ENCODE measurements around the gene PLCXD1.
"Not testable (repeated sequence)": the region's sequence is repeated elsewhere in the genome, so short reads cannot be mapped to it uniquely, and the experiment has no call there.

PLCXD1 gene

DNA sequence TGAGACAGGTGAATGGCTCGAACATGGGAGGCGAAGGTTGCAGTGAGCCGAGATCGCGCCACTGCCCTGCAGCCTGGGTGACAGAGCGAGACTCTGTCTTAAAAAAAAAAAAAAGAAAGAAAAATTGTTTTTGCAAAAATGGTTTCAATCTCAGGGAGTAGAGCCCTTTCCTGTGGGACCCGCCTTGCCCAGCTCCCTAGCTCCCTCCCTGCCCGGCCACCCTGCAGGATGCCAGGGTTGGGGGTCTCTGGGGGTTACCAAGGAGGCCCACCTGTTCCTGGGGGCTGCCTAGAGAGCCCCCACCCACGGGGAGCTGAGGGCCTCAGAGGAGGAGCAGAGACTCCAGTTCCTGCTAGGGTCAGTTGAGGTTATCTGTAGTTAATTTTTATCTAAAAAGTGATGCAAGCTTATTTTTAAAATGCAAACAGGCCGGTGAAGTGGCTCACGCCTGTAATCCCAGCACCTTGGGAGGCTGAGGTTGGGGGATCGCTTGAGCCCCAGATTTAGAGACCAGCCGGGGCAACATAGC lies 18.7 kb upstream of the PLCXD1 start:
- no peak for DNase-seq (ENCODE audit: low read depth in 2 of 3, low spot score in 2 of 3)

GRCh38 chrX:264006-264405 lies 17.2 kb upstream of the PLCXD1 start:
- not testable (repeated sequence) for DNase-seq (ENCODE audit: low read depth in 2 of 3, low spot score in 2 of 3)

- DNase-seq (ENCODE audit: low read depth in 2 of 3, low spot score in 2 of 3), result no peak
Measured at GRCh38 chrX:264634-265455, 16.3 kb upstream of the PLCXD1 start.

DNA sequence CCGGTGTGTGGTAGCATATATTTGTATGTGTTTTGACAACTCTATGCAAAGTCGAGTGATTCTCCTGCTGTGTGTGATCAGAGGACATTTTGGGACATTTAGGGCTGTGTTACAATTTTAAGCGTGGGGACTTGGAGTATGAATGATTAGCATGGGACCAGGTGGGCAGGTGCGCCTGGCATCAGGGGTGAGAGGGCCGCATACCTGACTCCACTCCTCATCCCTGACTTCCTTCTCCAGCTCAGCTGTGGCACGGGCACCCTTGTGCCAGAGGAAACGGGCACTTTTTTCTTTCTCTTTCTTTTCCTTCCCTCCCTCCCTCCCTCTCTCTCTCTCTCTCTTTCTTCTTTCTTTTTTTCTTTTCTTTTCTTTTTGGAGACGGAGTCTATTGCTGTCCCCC lies 15.7 kb upstream of the PLCXD1 start:
- DNase-seq (ENCODE audit: low read depth in 2 of 3, low spot score in 2 of 3), result no peak

GRCh38 chrX:267771-268261 lies 13.4 kb upstream of the PLCXD1 start:
- DNase-seq (ENCODE audit: low read depth in 2 of 3, low spot score in 2 of 3), result no peak

DNA sequence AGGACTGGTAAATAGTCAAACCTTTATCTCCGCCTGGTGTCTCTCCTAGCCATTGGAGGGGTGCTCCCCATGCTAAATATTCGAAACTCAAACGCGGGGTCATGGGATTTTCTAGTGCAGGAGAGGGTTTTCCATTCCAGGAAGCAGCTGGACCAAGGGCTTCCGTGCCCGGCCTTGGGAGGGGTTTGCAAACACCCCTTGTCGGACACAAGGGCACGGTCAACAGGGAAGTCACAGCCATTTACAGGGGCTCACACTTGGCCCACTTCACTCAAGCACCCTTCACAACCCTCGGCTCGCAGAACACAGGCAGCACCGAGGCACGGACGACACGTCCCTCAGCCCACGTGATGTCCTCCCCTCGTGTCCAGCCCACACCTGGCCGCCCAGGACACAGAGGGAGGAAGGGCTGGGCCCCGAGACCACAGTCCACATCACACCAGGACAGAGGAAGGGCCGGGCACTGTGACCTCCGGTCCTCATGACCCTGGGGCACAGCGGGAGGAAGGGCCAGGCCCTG lies 10.3 kb upstream of the PLCXD1 start:
- DNase-seq (ENCODE audit: low read depth in 2 of 3, low spot score in 2 of 3), result no peak

- no peak for DNase-seq (ENCODE audit: low read depth in 2 of 3, low spot score in 2 of 3)
Measured at GRCh38 chrX:274904-275475, 6.2 kb upstream of the PLCXD1 start.

DNA sequence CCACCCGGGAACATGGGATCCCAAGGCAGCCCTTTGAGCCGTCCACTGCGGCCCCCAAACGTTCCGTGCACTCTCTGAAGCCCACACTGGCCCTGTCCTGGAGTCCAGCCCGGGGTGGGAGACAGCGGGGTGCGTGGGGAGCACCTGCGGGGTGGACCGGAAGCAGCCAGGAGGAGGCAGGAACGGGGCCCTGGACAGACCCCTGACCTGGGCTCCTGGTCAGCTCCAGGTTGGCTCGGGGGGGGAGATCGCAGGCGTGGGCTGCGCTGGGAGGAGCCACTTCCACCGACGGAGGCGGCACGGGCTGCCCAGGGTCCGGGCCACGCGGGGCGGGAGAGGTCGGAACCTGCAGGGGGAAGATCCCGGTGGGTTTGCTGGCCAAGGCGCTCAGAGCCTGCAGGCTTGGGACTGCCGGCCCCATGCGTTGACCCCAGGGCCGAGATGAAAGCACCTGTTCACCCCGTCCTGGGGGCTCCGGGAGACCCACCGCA lies 5.7 kb upstream of the PLCXD1 start:
- no peak for DNase-seq (ENCODE audit: low read depth in 2 of 3, low spot score in 2 of 3)

DNA sequence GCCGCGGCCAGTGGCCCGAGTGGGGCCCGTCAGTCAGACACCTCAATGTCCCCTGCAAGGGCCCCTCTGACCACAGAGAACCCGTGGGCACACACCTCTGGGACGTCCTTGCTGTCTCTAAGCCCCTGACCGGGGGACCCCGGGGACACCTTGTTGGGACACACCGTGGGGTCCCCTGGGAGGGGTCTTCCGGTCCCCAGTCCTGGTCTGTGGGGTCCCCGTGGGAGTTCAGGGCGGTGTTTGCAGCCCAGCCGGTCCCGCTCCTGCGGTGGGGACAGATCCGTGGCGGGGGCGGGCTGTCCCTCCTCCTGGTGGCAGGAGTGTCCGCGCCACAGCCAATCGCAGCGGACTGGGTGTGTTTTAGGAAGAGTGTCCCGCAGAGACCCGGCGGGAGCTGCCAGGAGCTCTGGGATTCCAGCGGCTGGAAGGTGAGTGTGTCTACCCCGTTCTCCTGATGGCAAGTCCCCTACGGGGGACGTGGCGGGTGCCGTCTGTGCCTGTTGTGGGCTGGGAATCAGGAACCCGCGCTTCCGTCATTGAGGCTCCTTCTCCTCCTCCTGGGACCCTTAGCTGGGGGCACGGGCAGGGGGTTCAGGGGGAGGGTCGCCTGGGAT lies 5.1 kb upstream of the PLCXD1 start:
- DNase-seq (ENCODE audit: low read depth in 2 of 3, low spot score in 2 of 3), result peak in 1 of 3 experiments; percentile 29

DNA sequence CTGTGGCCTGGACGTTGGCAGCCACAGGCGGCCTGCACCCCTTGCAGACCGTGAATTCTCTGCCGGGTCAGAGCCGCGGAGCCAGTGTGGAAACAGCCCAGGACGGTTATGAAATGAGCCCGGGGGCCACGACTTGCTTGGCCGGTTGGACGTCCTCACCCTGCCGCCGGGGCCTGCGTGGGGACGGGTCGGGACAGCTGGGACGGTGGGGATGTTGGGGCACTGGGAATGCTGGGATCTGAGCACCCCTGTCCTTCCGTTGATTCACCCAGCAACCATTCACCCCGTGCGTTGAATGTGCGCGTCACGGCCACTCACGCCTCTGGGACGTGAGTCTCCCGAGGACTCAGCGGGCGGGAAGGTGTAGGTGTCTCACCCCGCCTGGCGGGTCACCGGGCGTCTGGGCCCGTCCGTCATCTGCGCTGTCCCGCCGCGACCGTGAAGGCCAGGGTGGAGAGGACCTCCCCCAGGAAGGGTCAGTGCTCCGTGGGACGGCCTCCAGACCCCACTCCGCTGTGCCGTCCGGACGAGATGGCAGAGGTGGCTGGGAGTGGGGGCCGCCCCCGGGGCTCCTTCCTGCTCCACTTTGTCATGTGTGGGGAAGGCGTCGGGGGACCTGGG lies 4.5 kb upstream of the PLCXD1 start:
- no peak for DNase-seq (ENCODE audit: low read depth in 2 of 3, low spot score in 2 of 3)

GRCh38 chrX:279757-280604 lies 1.2 kb upstream of the PLCXD1 start:
- not testable (repeated sequence) for DNase-seq (ENCODE audit: low read depth in 2 of 3, low spot score in 2 of 3)

DNA sequence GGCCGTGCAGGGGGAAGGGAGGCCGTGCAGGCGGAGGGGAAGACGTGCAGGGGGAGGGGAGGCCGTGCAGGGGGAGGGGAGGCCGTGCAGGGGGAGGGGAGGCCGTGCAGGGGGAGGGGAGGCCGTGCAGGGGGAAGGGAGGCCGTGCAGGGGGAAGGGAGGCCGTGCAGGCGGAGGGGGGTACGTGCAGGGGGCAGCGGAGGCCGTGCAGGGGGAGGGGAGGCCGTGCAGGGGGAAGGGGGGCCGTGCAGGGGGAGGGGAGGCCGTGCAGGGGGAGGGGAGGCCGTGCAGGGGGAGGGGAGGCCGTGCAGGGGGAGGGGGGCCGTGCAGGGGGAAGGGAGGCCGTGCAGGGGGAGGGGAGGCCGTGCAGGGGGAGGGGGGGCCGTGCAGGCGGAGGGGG lies 459 bp upstream of the PLCXD1 start:
- not testable (repeated sequence) for DNase-seq (ENCODE audit: low read depth in 2 of 3, low spot score in 2 of 3)

DNA sequence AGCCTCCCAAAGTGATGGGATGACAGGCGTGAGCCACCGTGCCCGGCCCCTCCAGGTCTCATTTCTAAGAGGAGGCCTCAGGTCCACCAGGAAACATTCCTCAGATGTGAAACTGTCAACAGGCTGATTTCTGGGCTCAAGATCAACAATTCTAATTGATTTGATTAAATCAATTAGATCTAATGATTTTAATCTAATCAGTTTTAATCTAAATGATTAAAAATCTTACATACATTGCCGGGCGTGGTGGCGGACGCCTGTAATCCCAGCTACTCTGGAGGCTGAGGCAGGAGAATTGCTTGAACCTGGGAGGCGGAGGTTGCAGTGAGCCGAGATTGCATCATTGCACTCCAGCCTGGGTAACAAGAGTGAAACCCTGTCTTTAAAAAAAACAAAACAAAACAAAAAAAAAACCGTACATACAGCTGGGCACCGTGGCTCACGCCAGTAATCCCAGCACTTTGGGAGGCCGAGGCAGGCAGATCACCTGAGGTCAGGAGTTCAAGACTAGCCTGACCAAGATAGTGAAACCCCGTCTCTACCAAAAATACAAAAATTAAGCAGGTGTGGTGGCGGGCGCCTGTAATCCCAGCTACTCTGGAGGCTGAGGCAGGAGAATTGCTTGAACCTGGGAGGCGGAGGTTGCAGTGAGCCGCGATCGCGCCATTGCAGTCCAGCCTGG lies 960 bp downstream of the PLCXD1 start:
- not testable (repeated sequence) for DNase-seq (ENCODE audit: low read depth in 2 of 3, low spot score in 2 of 3)

- peak; percentile 61 to 83 (median 74) for DNase-seq (ENCODE audit: low read depth in 2 of 3, low spot score in 2 of 3)
Measured at GRCh38 chrX:283115-283845, 2.1 kb downstream of the PLCXD1 start.

DNA sequence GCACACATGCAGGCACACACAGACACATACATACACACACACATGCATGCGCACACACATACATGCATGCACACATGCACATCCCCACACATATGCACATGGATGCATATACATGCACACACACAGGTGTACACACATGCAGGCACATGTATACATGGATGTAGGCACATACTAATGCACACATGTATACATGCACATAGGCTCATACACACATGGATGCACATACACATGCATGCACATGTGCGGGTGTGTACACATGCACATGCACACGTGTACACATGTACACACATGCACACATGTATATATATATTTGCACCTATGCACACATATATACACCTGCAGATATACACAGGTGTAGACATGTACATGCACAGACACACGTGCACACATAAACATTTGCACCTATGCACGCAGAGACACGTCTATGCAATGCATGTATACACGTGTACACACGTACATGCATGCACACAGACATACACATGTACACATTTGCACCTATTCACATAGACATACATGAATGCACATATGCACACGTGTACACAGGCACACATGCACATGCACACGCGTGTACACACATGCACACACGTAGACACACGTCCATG lies 4.0 kb downstream of the PLCXD1 start:
- no peak for DNase-seq (ENCODE audit: low read depth in 2 of 3, low spot score in 2 of 3)

DNA sequence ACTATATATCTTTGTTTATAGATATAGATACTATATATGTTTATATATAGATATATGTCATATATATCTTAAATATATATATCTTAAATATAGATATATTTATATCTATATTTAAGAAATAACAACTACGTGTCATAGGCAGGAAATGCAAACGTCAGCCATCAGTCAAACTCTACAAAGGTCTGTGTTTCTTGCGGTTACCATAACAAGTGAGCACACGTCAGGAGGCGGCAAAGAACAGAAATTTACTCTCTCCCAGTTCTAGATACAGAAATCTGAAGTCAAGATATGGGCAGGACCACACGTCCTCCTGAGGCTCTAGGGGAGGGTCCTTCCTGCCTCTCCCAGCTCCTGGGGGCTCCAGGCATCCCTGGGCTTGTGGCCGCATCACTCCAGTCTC lies 6.5 kb downstream of the PLCXD1 start:
- DNase-seq (ENCODE audit: low read depth in 2 of 3, low spot score in 2 of 3), result no peak

DNA sequence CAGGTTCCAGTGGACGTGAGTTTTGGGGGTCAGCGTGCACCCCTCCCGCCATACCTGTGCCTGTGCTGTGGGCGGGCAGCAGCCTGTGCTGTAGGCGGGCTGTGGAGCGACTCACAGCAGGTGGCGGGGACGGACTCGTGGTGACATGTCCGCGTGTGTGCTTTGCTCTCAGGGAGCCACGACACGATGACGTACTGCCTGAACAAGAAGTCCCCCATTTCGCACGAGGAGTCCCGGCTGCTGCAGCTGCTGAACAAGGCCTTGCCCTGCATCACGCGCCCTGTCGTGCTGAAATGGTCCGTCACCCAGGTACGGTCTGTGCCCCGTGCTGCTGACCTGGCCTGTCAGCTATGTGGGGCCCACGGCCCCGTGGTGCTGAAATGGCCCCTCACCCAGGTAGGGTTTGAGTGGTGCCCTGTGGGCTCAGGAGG lies 7.4 kb downstream of the PLCXD1 start:
- DNase-seq (ENCODE audit: low read depth in 2 of 3, low spot score in 2 of 3), result no peak

DNA sequence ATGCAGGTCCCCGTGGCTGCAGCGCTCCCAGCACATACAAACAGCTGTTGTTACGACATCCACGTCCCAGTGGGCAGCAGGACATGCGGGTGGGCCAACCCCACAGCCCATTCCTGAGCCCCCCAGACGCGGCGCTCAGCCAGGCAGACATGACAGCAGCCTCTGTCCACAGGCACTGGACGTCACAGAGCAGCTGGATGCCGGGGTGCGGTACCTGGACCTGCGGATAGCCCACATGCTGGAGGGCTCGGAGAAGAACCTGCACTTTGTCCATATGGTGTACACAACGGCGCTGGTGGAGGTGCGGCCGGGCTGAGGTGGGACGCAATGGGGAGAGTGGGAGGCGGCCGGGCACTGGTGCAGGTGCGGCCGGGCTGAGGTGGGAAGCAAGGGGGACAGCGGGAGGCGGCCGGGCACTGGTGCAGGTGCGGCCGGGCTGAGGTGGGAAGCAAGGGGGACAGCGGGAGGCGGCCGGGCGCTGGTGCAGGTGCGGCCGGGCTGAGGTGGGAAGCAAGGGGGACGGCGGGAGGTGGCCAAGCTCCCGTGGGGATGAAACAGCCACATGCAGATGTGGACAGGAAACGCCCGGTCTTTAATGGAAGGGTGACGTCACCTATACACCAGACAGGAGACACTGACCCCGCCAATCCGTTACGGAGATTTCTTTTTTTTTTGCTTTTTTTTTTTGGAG lies 9.4 kb downstream of the PLCXD1 start:
- no peak for DNase-seq (ENCODE audit: low read depth in 2 of 3, low spot score in 2 of 3)
